NCI-H1048 (cell line): ENCODE results near the gene GATB.

Source experiments
- DNase-seq: peaks from one replicate; lab custom pipeline; 2025; lab: John Stamatoyannopoulos, UW

The GATB gene

GRCh38 chr4:151729731-151730559, 30.9 kb downstream of the GATB start:
- no peak for DNase-seq

GRCh38 chr4:151728679-151729078, 32.1 kb downstream of the GATB start:
- no peak for DNase-seq

- no peak for DNase-seq
Measured at GRCh38 chr4:151728006-151728405, 32.8 kb downstream of the GATB start.

GRCh38 chr4:151727365-151727764, 33.4 kb downstream of the GATB start:
- DNase-seq, result no peak

GRCh38 chr4:151725087-151725486, 35.7 kb downstream of the GATB start:
- no peak for DNase-seq

- DNase-seq, result no peak
Measured at GRCh38 chr4:151721916-151722315, 38.9 kb downstream of the GATB start.

GRCh38 chr4:151721466-151721865, 39.3 kb downstream of the GATB start:
- no peak for DNase-seq

- DNase-seq, result no peak
Measured at GRCh38 chr4:151719956-151720334, 40.9 kb downstream of the GATB start.

- no peak for DNase-seq
Measured at GRCh38 chr4:151718984-151719955, 41.5 kb downstream of the GATB start.

- no peak for DNase-seq
Measured at GRCh38 chr4:151717909-151718628, 42.7 kb downstream of the GATB start.

GRCh38 chr4:151717314-151717713, 43.5 kb downstream of the GATB start:
- DNase-seq, result no peak

- no peak for DNase-seq
Measured at GRCh38 chr4:151716324-151716723, 44.5 kb downstream of the GATB start.

- no peak for DNase-seq
Measured at GRCh38 chr4:151715881-151716280, 44.9 kb downstream of the GATB start.

GRCh38 chr4:151712777-151713176, 48.0 kb downstream of the GATB start:
- DNase-seq, result no peak

GRCh38 chr4:151711646-151712045, 49.2 kb downstream of the GATB start:
- no peak for DNase-seq

GRCh38 chr4:151709587-151709986, 51.2 kb downstream of the GATB start:
- DNase-seq, result no peak

GRCh38 chr4:151709071-151709470, 51.7 kb downstream of the GATB start:
- no peak for DNase-seq

GRCh38 chr4:151708100-151708499, 52.7 kb downstream of the GATB start:
- DNase-seq, result no peak

- DNase-seq, result no peak
Measured at GRCh38 chr4:151703401-151703800, 57.4 kb downstream of the GATB start.

GRCh38 chr4:151702256-151702655, 58.6 kb downstream of the GATB start:
- DNase-seq, result no peak

GRCh38 chr4:151700566-151701316, 60.1 kb downstream of the GATB start:
- no peak for DNase-seq

- no peak for DNase-seq
Measured at GRCh38 chr4:151698213-151698612, 62.6 kb downstream of the GATB start.
